PFSK-1 (cell line): Measurements from ENCODE around the gene MAOA.

Experiments
- POLR2AphosphoS5 ChIP-seq: IDR thresholded peaks from 2 replicates; pipeline ENCODE4 v1.6.1; 2012; ENCODE audit warnings: low read depth, mild to moderate bottlenecking, control low read depth, low read length, moderate library complexity
- REST ChIP-seq, 2 experiments: IDR thresholded peaks; 2 replicates each; pipeline versions ENCODE4 v1.6.1 to v1.8.0; 2011 to 2012; ENCODE audit warnings: low read depth in 2 of 2, low read length in 2 of 2, control low read depth in 1 of 2, inconsistent platforms in 1 of 2, mild to moderate bottlenecking in 1 of 2, moderate library complexity in 1 of 2; ENCODE audit not compliant: insufficient read depth in 1 of 2
- TAF1 ChIP-seq: IDR thresholded peaks from 2 replicates; pipeline ENCODE4 v1.6.1; 2012; ENCODE audit warnings: low read length, control low read depth, borderline replicate concordance; ENCODE audit not compliant: insufficient read depth

DNA sequence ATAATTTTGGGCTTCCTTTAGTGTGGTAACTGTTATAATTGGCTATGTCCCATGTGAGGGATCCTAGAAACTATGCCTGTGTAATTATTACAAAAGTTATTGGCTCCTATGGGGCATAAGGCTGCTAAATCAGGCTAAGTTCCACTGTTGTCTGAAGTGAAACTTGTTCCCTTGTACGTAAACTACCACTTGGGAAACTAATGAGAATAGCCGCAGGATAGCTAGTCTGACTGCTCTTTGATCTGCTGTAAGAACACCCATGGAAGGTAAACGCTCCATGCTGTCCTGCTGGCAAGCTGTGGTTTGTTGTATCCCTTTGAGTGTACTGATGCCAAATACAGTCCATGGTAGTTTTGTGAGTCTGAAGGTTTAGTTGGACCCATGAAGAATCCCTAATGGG, 9.3 kb upstream of the MAOA start:
- TF ChIP-seq REST (IDR thresholded peaks at IDR 0.05; ENCODE audit: insufficient read depth in 1 of 2, low read depth in 2 of 2, low read length in 2 of 2) (no peak), POLR2AphosphoS5 (no peak), TAF1 (no peak)
